ENCODE data around the gene ACTN4.

- TF ChIP-seq CTCF (IDR thresholded peaks at IDR 0.05; ENCODE audit: low read depth, low read length) = no peak
- TF ChIP-seq EZH2phosphoT487 (IDR thresholded peaks at IDR 0.05; ENCODE audit: low read depth) = no peak
These were observed 32.4 kb upstream of the ACTN4 start for GRCh38 chr19:38615007-38615581.

Measured in OCI-LY3 (cell line).